ENCODE data around the gene VPS54. TPM values are rescaled to one million over a fixed set of nuclear protein-coding genes. Genes with fewer than 3 reads are reported as not detected.

VPS54 gene
- total RNA-seq, 1 donor from 2014 or later = 44.3 TPM

GRCh38 chr2:63894167-63894566 lies 125.1 kb downstream of the VPS54 start:
- Histone ChIP-seq H3K4me3 (no peak overlapping the region), H3F3A (ENCODE audit: low read depth) (peaks cover 24% of the 10 kb centered on the region), H3K4me2 (no peak overlapping the region), H3K4me1 (no peaks in the 10 kb centered on the region), H2AFZ (replicated peaks) (no peak overlapping the region), H3K9ac (no peak overlapping the region), H3K9me3 (ENCODE audit: low read depth) (no peaks in the 10 kb centered on the region), H3K27me3 (no peaks in the 10 kb centered on the region), H3K79me2 (ENCODE audit: low read depth) (no peaks in the 10 kb centered on the region), H3K27ac (no peak overlapping the region), H3K36me3 (peaks cover 25% of the 10 kb centered on the region), H4K20me1 (ENCODE audit: low read depth) (no peaks in the 10 kb centered on the region)
- H3K27ac Mint-ChIP-seq = no peak overlapping the region
- H3K4me1 Mint-ChIP-seq = no peaks in the 10 kb centered on the region
- no peaks in the 10 kb centered on the region for H3K27me3 Mint-ChIP-seq (ENCODE audit: insufficient read depth, low read depth)
- DNase-seq (ENCODE audit: low spot score) = no peak
- no peaks in the 10 kb centered on the region for H3K9me3 Mint-ChIP-seq
- H3K4me3 Mint-ChIP-seq = no peak overlapping the region
- peaks cover 22% of the 10 kb centered on the region for H3K36me3 Mint-ChIP-seq
- TF ChIP-seq EZH2phosphoT487 (IDR thresholded peaks at IDR 0.05) = no peak
- TF ChIP-seq EZH2 (IDR thresholded peaks at IDR 0.05) = no peak
- no peak for TF ChIP-seq CTCF (IDR thresholded peaks at IDR 0.05)

GRCh38 chr2:63893163-63893562 lies 126.1 kb downstream of the VPS54 start:
- DNase-seq (ENCODE audit: low spot score) = no peak
- Histone ChIP-seq H3K9me3 (ENCODE audit: low read depth) (no peaks in the 10 kb centered on the region), H3K4me3 (no peak overlapping the region), H3K27ac (no peak overlapping the region), H3K36me3 (peaks cover 25% of the 10 kb centered on the region), H2AFZ (replicated peaks) (no peak overlapping the region), H3F3A (ENCODE audit: low read depth) (peaks cover 27% of the 10 kb centered on the region), H3K27me3 (no peaks in the 10 kb centered on the region), H3K79me2 (ENCODE audit: low read depth) (no peaks in the 10 kb centered on the region), H4K20me1 (ENCODE audit: low read depth) (no peaks in the 10 kb centered on the region), H3K4me2 (no peak overlapping the region), H3K9ac (no peak overlapping the region), H3K4me1 (no peaks in the 10 kb centered on the region)
- TF ChIP-seq EZH2 (IDR thresholded peaks at IDR 0.05) (no peak), EZH2phosphoT487 (IDR thresholded peaks at IDR 0.05) (no peak), CTCF (IDR thresholded peaks at IDR 0.05) (no peak)
- H3K4me3 Mint-ChIP-seq = no peak overlapping the region
- H3K9me3 Mint-ChIP-seq = no peaks in the 10 kb centered on the region
- H3K27ac Mint-ChIP-seq = no peak overlapping the region
- peaks cover 23% of the 10 kb centered on the region for H3K36me3 Mint-ChIP-seq
- peaks cover 4% of the 10 kb centered on the region for H3K4me1 Mint-ChIP-seq
- H3K27me3 Mint-ChIP-seq (ENCODE audit: insufficient read depth, low read depth) = no peaks in the 10 kb centered on the region

- no peak overlapping the region for H3K27ac ChIP-seq
- H3K9ac ChIP-seq = no peak overlapping the region
- Mint-ChIP-seq H3K9me3 (no peaks in the 10 kb centered on the region), H3K27me3 (ENCODE audit: insufficient read depth, low read depth) (no peaks in the 10 kb centered on the region), H3K27ac (no peak overlapping the region), H3K4me3 (no peak overlapping the region), H3K36me3 (peaks cover 26% of the 10 kb centered on the region), H3K4me1 (peaks cover 4% of the 10 kb centered on the region)
- no peak overlapping the region for H2AFZ ChIP-seq (replicated peaks)
- no peaks in the 10 kb centered on the region for H3K79me2 ChIP-seq (ENCODE audit: low read depth)
- no peaks in the 10 kb centered on the region for H3K9me3 ChIP-seq (ENCODE audit: low read depth)
- H4K20me1 ChIP-seq (ENCODE audit: low read depth) = no peaks in the 10 kb centered on the region
- peaks cover 26% of the 10 kb centered on the region for H3K36me3 ChIP-seq
- no peaks in the 10 kb centered on the region for H3K4me1 ChIP-seq
- TF ChIP-seq EZH2phosphoT487 (IDR thresholded peaks at IDR 0.05) (no peak), CTCF (IDR thresholded peaks at IDR 0.05) (no peak), EZH2 (IDR thresholded peaks at IDR 0.05) (no peak)
- peaks cover 27% of the 10 kb centered on the region for H3F3A ChIP-seq (ENCODE audit: low read depth)
- H3K4me2 ChIP-seq = no peak overlapping the region
- H3K4me3 ChIP-seq = no peak overlapping the region
- no peaks in the 10 kb centered on the region for H3K27me3 ChIP-seq
- DNase-seq (ENCODE audit: low spot score) = no peak
These were observed 127.7 kb downstream of the VPS54 start for GRCh38 chr2:63891488-63892030.
